ENCODE results near the gene FXYD6. TPM values are rescaled to one million over a fixed set of nuclear protein-coding genes. Genes with fewer than 3 reads are reported as not detected.

The FXYD6 gene
- total RNA-seq, 1 experiment from 2014 or later, result 0.54 TPM

- ATAC-seq, result no peak
- Histone ChIP-seq H3K4me1 (ENCODE audit: control insufficient read depth, insufficient read depth, low read length) (peaks cover 12% of the 10 kb centered on the region; the same call in 1 of the 2 replicates), H3K9me3 (ENCODE audit: control insufficient read depth, insufficient read depth, low read depth, low read length) (no peaks in the 10 kb centered on the region), H3K27me3 (ENCODE audit: control insufficient read depth, insufficient read depth, low read length) (peaks cover 54% of the 10 kb centered on the region), H3K36me3 (ENCODE audit: control insufficient read depth, insufficient read depth, low read length) (no peaks in the 10 kb centered on the region), H3K4me3 (ENCODE audit: low read depth in 2 of 2, low read length in 2 of 2) (no peak overlapping the region), H3K27ac (ENCODE audit: low read length) (no peak overlapping the region)
- in situ Hi-C loops (cut with HindIII; ENCODE audit: low pct_unique_long_range_greater_than_20kb, low sequenced_read_pairs), result no loop called here
- intact Hi-C loops (cut with micrococcal nuclease; ENCODE audit: unreplicated experiment), result no loop called here
- no TSS peak for BruUV-seq (replicated peaks)
- CTCF ChIA-PET, result no interaction called here
- DNase-seq (ENCODE audit: low read depth, low spot score), result no peak
- POLR2A ChIA-PET, result no interaction called here
- no peak for TF ChIP-seq TCF7L2 (IDR thresholded peaks at IDR 0.05; ENCODE audit: low read depth, low read length)
- no peak for TF ChIP-seq POLR2AphosphoS5 (IDR thresholded peaks at IDR 0.05; ENCODE audit: low read depth, low read length)
- no peak for TF ChIP-seq SIN3A (IDR thresholded peaks at IDR 0.05; ENCODE audit: borderline replicate concordance, insufficient read depth, low read depth, low read length)
- no peak for TF ChIP-seq REST (IDR thresholded peaks at IDR 0.05; ENCODE audit: insufficient read depth in 1 of 2, low read depth in 2 of 2, low read length in 1 of 2)
- TF ChIP-seq, protein P1, sequence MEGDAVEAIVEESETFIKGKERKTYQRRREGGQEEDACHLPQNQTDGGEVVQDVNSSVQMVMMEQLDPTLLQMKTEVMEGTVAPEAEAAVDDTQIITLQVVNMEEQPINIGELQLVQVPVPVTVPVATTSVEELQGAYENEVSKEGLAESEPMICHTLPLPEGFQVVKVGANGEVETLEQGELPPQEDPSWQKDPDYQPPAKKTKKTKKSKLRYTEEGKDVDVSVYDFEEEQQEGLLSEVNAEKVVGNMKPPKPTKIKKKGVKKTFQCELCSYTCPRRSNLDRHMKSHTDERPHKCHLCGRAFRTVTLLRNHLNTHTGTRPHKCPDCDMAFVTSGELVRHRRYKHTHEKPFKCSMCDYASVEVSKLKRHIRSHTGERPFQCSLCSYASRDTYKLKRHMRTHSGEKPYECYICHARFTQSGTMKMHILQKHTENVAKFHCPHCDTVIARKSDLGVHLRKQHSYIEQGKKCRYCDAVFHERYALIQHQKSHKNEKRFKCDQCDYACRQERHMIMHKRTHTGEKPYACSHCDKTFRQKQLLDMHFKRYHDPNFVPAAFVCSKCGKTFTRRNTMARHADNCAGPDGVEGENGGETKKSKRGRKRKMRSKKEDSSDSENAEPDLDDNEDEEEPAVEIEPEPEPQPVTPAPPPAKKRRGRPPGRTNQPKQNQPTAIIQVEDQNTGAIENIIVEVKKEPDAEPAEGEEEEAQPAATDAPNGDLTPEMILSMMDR (IDR thresholded peaks at IDR 0.05), result no peak
These were observed 2.1 kb downstream of the FXYD6 start for GRCh38 chr11:117874253-117874909.

DNA sequence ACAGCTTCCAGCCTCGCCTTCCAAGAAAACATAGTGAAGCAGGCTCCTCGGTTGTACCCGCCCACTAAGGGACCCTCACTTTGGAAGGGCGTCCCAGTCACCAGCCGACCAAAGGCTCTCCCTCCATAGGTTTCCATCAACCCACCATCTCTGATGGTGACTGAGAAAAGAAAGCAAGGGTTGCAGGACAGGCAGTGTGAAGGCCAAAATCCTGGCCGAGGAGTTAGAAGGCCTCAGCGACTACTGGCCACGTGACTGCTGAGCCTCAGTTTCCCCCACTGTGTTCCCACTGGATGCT is 2.7 kb downstream of the FXYD6 start:
- BruUV-seq (replicated peaks), result no TSS peak

More for the DNA sequence above, 2.7 kb downstream of the FXYD6 start:
- H3K27me3 ChIP-seq (ENCODE audit: control insufficient read depth, insufficient read depth, low read length), result peaks cover 48% of the 10 kb centered on the region
- in situ Hi-C loops (cut with HindIII; ENCODE audit: low pct_unique_long_range_greater_than_20kb, low sequenced_read_pairs) (no loop called here), intact Hi-C loops (cut with micrococcal nuclease; ENCODE audit: unreplicated experiment) (no loop called here)
- ChIA-PET POLR2A (no interaction called here), CTCF (no interaction called here)
- no peaks in the 10 kb centered on the region for H3K9me3 ChIP-seq (ENCODE audit: control insufficient read depth, insufficient read depth, low read depth, low read length)
- peaks cover 12% of the 10 kb centered on the region; the same call in 1 of the 2 replicates for H3K4me1 ChIP-seq (ENCODE audit: control insufficient read depth, insufficient read depth, low read length)
- ATAC-seq, result no peak
- no peak for TF ChIP-seq REST (IDR thresholded peaks at IDR 0.05; ENCODE audit: insufficient read depth in 1 of 2, low read depth in 2 of 2, low read length in 1 of 2)
- no peak for TF ChIP-seq POLR2AphosphoS5 (IDR thresholded peaks at IDR 0.05; ENCODE audit: low read depth, low read length)
- TF ChIP-seq, protein P1 (IDR thresholded peaks at IDR 0.05), result no peak
- TF ChIP-seq SIN3A (IDR thresholded peaks at IDR 0.05; ENCODE audit: borderline replicate concordance, insufficient read depth, low read depth, low read length), result no peak
- no peak for TF ChIP-seq TCF7L2 (IDR thresholded peaks at IDR 0.05; ENCODE audit: low read depth, low read length)
- no peak for DNase-seq (ENCODE audit: low read depth, low spot score)
- H3K36me3 ChIP-seq (ENCODE audit: control insufficient read depth, insufficient read depth, low read length), result no peaks in the 10 kb centered on the region
- H3K27ac ChIP-seq (ENCODE audit: low read length), result no peak overlapping the region
- no peak overlapping the region for H3K4me3 ChIP-seq (ENCODE audit: low read depth in 2 of 2, low read length in 2 of 2)

Measured in Panc1 (cell line).